K562 (cell line): ENCODE measurements around the gene ATRN. TPM values are rescaled to one million over a fixed set of nuclear protein-coding genes. Genes with fewer than 3 reads are reported as not detected.
A peak's percentile ranks its signal among the peaks of the same experiment; 100 is the strongest.

ENCODE experiments used
- ATAC-seq: fragments of 200-7000 bp; cut with Tn5 transposase; 3 replicates; pipeline ENCODE4 v1.9.1; 2020; ENCODE audit warnings: moderate library complexity
- BruUV-seq: library from RNA; stranded (reverse); fragments of 400-500 nt; replicated peaks from 2 replicates; lab custom pipeline; 2021; lab: Mats Ljungman, UMichigan
- CTCF ChIA-PET: fragments of 300-600 bp; formaldehyde crosslinking; extraction: SDS; loops from one replicate; lab custom pipeline; 2021; ENCODE audit warnings: low intra/inter-chr PET ratio; lab: Yijun Ruan, JAX
- POLR2A ChIA-PET: fragments of 300-600, 350-650 bp; sonication (Branson Sonifier 250); formaldehyde crosslinking; extraction: SDS; loops from one replicate; lab custom pipeline; 2021; ENCODE audit warnings: antibody characterized with exemption, inconsistent platforms; lab: Yijun Ruan, JAX
- DNase-seq, 4 experiments: peaks; one replicate each; pipeline versions ENCODE4 v3.0.0 to v3.0.0-alpha.2; 2011 to 2018; ENCODE audit warnings: low spot score in 3 of 4, mixed read lengths in 3 of 4; ENCODE audit errors: extremely low read depth in 1 of 4
- FAIRE-seq: peaks from 2 replicates; lab custom pipeline; 2011; peaks lifted over from hg19 to GRCh38; lab: Jason Lieb, UNC
- H2AFZ ChIP-seq: 2 replicates; pipeline ENCODE4 v1.6.0; 2011; ENCODE audit warnings: low read depth, low read length, control low read depth, inconsistent platforms
- H3K27ac ChIP-seq: fragments of 200-600 bp; 3 replicates; pipeline ENCODE4 v1.8.0; 2011; ENCODE audit warnings: low read depth, mild to moderate bottlenecking, control low read depth, inconsistent platforms, low read length, moderate library complexity, mixed read lengths; ENCODE audit errors: extremely low read depth
- H3K27me3 ChIP-seq, 2 experiments: fragments of 300-600 bp in 1 of 2; 2 replicates in 1 of 2; 3 replicates in 1 of 2; pipeline versions ENCODE4 v1.6.0 to v1.8.0; 2011; ENCODE audit warnings: inconsistent platforms in 2 of 2, low read length in 2 of 2, mild to moderate bottlenecking in 1 of 2, mixed read lengths in 1 of 2, moderate library complexity in 1 of 2; ENCODE audit not compliant: control insufficient read depth in 2 of 2, insufficient read depth in 2 of 2
- H3K36me3 ChIP-seq: fragments of 300-600 bp; 3 replicates; pipeline ENCODE4 v1.8.0; 2011; ENCODE audit warnings: mild to moderate bottlenecking, low read length, inconsistent platforms; ENCODE audit not compliant: control insufficient read depth, insufficient read depth
- H3K4me1 ChIP-seq, 2 experiments: fragments of 200-600 bp in 1 of 2; replicated peaks in 1 of 2; 2 replicates in 1 of 2; 3 replicates in 1 of 2; pipeline versions ENCODE4 v1.5.1 to v1.8.0; 2011; ENCODE audit warnings: inconsistent platforms in 2 of 2, low read length in 2 of 2, mild to moderate bottlenecking in 1 of 2, mixed read lengths in 1 of 2, moderate library complexity in 1 of 2; ENCODE audit not compliant: control insufficient read depth in 2 of 2, insufficient read depth in 2 of 2
- H3K4me2 ChIP-seq: 2 replicates; pipeline ENCODE4 v1.6.1; 2011; ENCODE audit warnings: low read length, control low read depth, inconsistent platforms, mixed read lengths; ENCODE audit not compliant: insufficient read depth
- H3K4me3 ChIP-seq: fragments of 200-600 bp; sonication (generic), shearing (Covaris generic); 2 replicates; pipeline ENCODE4 v1.5.1; 2016; ENCODE audit warnings: control low read depth, inconsistent platforms
- H3K79me2 ChIP-seq: fragments of 200-600 bp; 3 replicates; pipeline ENCODE4 v1.8.0; 2011; ENCODE audit warnings: low read length, inconsistent platforms; ENCODE audit not compliant: control insufficient read depth, insufficient read depth
- H3K9ac ChIP-seq, 2 experiments: 2 replicates each; pipeline versions ENCODE4 v1.6.0 to v1.6.1; 2011; ENCODE audit warnings: low read depth in 2 of 2, low read length in 2 of 2, control low read depth in 1 of 2, inconsistent platforms in 1 of 2, mild to moderate bottlenecking in 1 of 2, mixed read lengths in 1 of 2; ENCODE audit not compliant: insufficient read depth in 1 of 2
- H3K9me1 ChIP-seq: one replicate; pipeline ENCODE4 v1.6.0; 2011; ENCODE audit warnings: inconsistent platforms, mild to moderate bottlenecking, low read length, moderate library complexity; ENCODE audit not compliant: control insufficient read depth, insufficient read depth
- H3K9me3 ChIP-seq: replicated peaks from 2 replicates; pipeline ENCODE4 v1.5.1; 2011; ENCODE audit warnings: low read depth, low read length, inconsistent platforms; ENCODE audit not compliant: control insufficient read depth, insufficient read depth
- H4K20me1 ChIP-seq: replicated peaks from 2 replicates; pipeline ENCODE4 v1.6.1; 2011; ENCODE audit warnings: low read length, inconsistent platforms, mixed read lengths; ENCODE audit not compliant: control insufficient read depth, insufficient read depth
- CBX3 ChIP-seq, 2 experiments: IDR thresholded peaks; 1 replicate in 1 of 2; 2 replicates in 1 of 2; pipeline ENCODE4 v1.6.1; 2012; ENCODE audit warnings: inconsistent platforms in 2 of 2, low read length in 2 of 2, borderline replicate concordance in 1 of 2, control low read depth in 1 of 2
- CTCF ChIP-seq, 3 experiments: IDR thresholded peaks in 2 of 3; conservative IDR thresholded peaks in 1 of 3; 2 replicates each; pipeline ENCODE4 v1.5.1; 2011 to 2012; ENCODE audit warnings: low read length in 3 of 3, mild to moderate bottlenecking in 3 of 3, control low read depth in 2 of 3, improper control_type of control experiment in 1 of 3, inconsistent platforms in 1 of 3, low read depth in 1 of 3, mixed read lengths in 1 of 3, moderate library complexity in 1 of 3; ENCODE audit not compliant: insufficient read depth in 2 of 3
- TRIM28 ChIP-seq: fragments of 450-650 bp; IDR thresholded peaks from 2 replicates; pipeline ENCODE4 v1.6.1; 2017
- ZBTB12 ChIP-seq: fragments of 250-450 bp; sonication (Bioruptor Pico); IDR thresholded peaks from 2 replicates; pipeline ENCODE4 v1.4.0; 2020
- WGBS: fragments of 100-300 bp; shearing (Covaris generic); methylation state at CpG from one replicate; pipeline ENCODE4 v1.1.6; 2016; ENCODE audit warnings: low coverage, mixed read lengths; ENCODE audit not compliant: insufficient coverage; ENCODE audit errors: missing lambda C conversion rate; 5-methylcytosine and 5-hydroxymethylcytosine counted together
- in situ Hi-C: fragments of 300-500 bp; cut with MboI; formaldehyde crosslinking; loops from 4 replicates; pipeline ENCODE4 v1.15.0; 2018; ENCODE audit warnings: inconsistent platforms, mixed read lengths
- intact Hi-C: fragments of 100-400 bp; cut with micrococcal nuclease; formaldehyde crosslinking; loops from 2 replicates; pipeline ENCODE4 v1.14.2; 2022
- polyA plus RNA-seq, 8 experiments: library from polyadenylated mRNA; depleted of rRNA in 4 of 8; stranded (reverse) in 5 of 8; unstranded in 3 of 8; fragments of >200 nt; fragmentation: Nextera tagmentation in 2 of 8; fragmentation: Illumina TruSeq in 1 of 8; extraction: Ambion mirVana in 2 of 8; extraction: Trizol in 1 of 8; gene quantifications; 2 replicates each; pipeline versions ENCODE4 v1.2.1 to v1.2.3, GENCODE V29; 2011 to 2014; ENCODE audit warnings: inconsistent platforms in 1 of 8, missing spikeins in 1 of 8
- total RNA-seq, 7 experiments: library from RNA; depleted of rRNA in 6 of 7; stranded (reverse); fragments of >200 nt in 6 of 7; fragmentation: Illumina TruSeq in 2 of 7; extraction: Trizol in 2 of 7; gene quantifications; 2 replicates each; pipeline versions ENCODE4 v1.2.1 to v1.2.3, GENCODE V29; 2011 to 2021; ENCODE audit warnings: low replicate concordance in 1 of 7

The ATRN gene
- total and polyA plus RNA-seq, 9 of the 15 experiments (the other 6 are each of a cell fraction or from before 2014, with no cell fraction given), result 0.69 to 16.5 (median 7.6) TPM

GRCh38 chr20:3696200-3696599, 225.4 kb downstream of the ATRN start:
- POLR2A ChIA-PET, result interaction anchor here (0.9 to 1.1 kb wide), 2 partner anchors 9 to 437 kb away, joined by 3 read pairs; no protein-coding TSS in a partner anchor
- Histone ChIP-seq H3K4me2 (no peak overlapping the region), H3K9me1 (no peaks in the 10 kb centered on the region), H3K27ac (no peak overlapping the region), H3K9me3 (no peaks in the 10 kb centered on the region), H2AFZ (no peak overlapping the region), H3K4me3 (no peak overlapping the region), H3K79me2 (no peaks in the 10 kb centered on the region), H3K9ac (no peak overlapping the region), H3K4me1 (peaks cover 0 to 31% of the 10 kb centered on the region in 2 experiments; a peak in 2 of 5 replicates), H4K20me1 (no peaks in the 10 kb centered on the region), H3K27me3 (peaks cover 0 to 27% of the 10 kb centered on the region in 2 experiments; a peak in 3 of 5 replicates), H3K36me3 (no peaks in the 10 kb centered on the region)
- in situ Hi-C loops, result no loop called here
- peak in 3 of 4 experiments; percentile 23 to 35 (median 33) for DNase-seq
- intact Hi-C loops, result no loop called here
- TF ChIP-seq TRIM28, result 0 out of 2 replicates have a peak, but pooled peaks have one; percentile 27
- TF ChIP-seq ZBTB12 (CRISPR knock-in tag), result no peak
- TF ChIP-seq CTCF (IDR thresholded peaks at IDR 0.05 in 2 of 3, conservative IDR thresholded peaks at IDR 0.05 in 1 of 3; ENCODE audit: insufficient read depth in 2 of 3, low read depth in 1 of 3, low read length in 3 of 3), result peak; percentile 41 to 56 (median 41); a peak in 5 of 6 replicates
- TF ChIP-seq CBX3 (IDR thresholded peaks at IDR 0.05; ENCODE audit: borderline replicate concordance in 1 of 2, low read length in 2 of 2), result peak in 1 of 2 experiments; percentile 28; a peak in 1 of 3 replicates
- CTCF ChIA-PET, result no interaction called here
- FAIRE-seq, result no peak
- no TSS peak for BruUV-seq
- no peak; the same call in 2 of the 3 replicates for ATAC-seq
- WGBS, result 43% methylated on average over 1 of the region's 1 CpG
